ENCODE measurements around the gene PIK3R4.

DNA sequence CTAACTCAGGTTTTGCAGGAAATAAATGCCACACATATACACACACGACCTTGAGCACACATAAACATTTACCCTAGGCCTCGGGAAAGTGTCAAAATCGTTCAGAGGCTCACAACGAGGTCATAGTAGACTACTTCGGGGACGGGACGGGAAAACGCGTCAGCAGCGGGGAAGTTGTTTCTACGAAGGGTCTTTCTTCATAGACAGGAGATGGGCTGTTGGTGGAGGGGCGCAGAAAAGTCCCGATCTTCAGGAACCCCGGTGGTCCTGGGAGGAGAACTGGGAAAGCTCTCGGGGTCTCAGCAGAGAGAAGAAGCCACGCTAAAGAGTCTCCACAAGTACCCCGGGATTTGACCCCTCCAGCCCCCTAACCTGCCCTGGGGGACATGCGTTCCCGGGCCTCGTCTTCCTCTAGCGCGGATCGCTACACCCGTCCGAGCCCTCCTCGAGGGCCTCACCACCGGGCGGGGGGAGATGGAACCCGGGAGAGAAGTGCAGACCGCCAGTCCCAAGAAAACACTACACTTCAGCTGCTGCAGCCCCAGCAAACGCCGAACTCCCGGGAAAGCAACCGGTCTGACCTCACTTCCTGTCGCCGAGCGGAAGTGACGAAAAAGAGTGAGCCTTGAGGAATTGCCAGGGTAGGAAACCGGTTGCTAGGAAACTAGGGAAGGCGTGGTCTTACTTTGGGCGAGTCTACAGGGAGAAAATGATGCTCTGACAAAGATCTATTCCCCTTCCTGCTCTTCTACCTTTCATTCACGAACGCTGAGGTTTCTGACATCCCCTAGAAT is at the start of gene PIK3R4:
- no peak for TF ChIP-seq EP300 (IDR thresholded peaks at IDR 0.05; ENCODE audit: low read depth)
- TF ChIP-seq, protein P1, sequence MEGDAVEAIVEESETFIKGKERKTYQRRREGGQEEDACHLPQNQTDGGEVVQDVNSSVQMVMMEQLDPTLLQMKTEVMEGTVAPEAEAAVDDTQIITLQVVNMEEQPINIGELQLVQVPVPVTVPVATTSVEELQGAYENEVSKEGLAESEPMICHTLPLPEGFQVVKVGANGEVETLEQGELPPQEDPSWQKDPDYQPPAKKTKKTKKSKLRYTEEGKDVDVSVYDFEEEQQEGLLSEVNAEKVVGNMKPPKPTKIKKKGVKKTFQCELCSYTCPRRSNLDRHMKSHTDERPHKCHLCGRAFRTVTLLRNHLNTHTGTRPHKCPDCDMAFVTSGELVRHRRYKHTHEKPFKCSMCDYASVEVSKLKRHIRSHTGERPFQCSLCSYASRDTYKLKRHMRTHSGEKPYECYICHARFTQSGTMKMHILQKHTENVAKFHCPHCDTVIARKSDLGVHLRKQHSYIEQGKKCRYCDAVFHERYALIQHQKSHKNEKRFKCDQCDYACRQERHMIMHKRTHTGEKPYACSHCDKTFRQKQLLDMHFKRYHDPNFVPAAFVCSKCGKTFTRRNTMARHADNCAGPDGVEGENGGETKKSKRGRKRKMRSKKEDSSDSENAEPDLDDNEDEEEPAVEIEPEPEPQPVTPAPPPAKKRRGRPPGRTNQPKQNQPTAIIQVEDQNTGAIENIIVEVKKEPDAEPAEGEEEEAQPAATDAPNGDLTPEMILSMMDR (IDR thresholded peaks at IDR 0.05) = no peak
